SK-N-SH (cell line): Measurements from ENCODE around the gene CD300LB.

ENCODE experiments used
- CHD2 ChIP-seq: fragments of 150-350 bp; IDR thresholded peaks from 2 replicates; pipeline ENCODE4 v1.6.1; 2018; ENCODE audit warnings: low read length; ENCODE audit not compliant: partially characterized antibody
- ELF1 ChIP-seq: IDR thresholded peaks from 2 replicates; pipeline ENCODE4 v1.4.0; 2012
- FOXJ3 ChIP-seq: sonication (generic); formaldehyde crosslinking; IDR thresholded peaks from 2 replicates; pipeline ENCODE4 v1.5.1; 2020; ENCODE audit warnings: mild to moderate bottlenecking, missing genetic modification reagents
- MEF2A ChIP-seq: IDR thresholded peaks from 2 replicates; pipeline ENCODE4 v1.4.0; 2012; ENCODE audit warnings: low read depth, borderline replicate concordance
- RXRA ChIP-seq: IDR thresholded peaks from 2 replicates; pipeline ENCODE4 v1.4.0; 2012; ENCODE audit warnings: low read depth, mild to moderate bottlenecking, borderline replicate concordance
- YY1 ChIP-seq: IDR thresholded peaks from 2 replicates; pipeline ENCODE4 v1.4.0; 2012; ENCODE audit warnings: low read depth, mild to moderate bottlenecking
- TF ChIP-seq, protein P1 (sequence below): fragments of 200-600 bp; sonication (generic); IDR thresholded peaks from 2 replicates; pipeline ENCODE4 v1.6.1; 2017; ENCODE audit warnings: antibody characterized with exemption, mild to moderate bottlenecking, moderate library complexity
- TF ChIP-seq, protein P2 (sequence below): IDR thresholded peaks from 2 replicates; pipeline ENCODE4 v1.6.1; 2012; ENCODE audit warnings: mild to moderate bottlenecking, low read depth, low read length, moderate library complexity

DNA sequence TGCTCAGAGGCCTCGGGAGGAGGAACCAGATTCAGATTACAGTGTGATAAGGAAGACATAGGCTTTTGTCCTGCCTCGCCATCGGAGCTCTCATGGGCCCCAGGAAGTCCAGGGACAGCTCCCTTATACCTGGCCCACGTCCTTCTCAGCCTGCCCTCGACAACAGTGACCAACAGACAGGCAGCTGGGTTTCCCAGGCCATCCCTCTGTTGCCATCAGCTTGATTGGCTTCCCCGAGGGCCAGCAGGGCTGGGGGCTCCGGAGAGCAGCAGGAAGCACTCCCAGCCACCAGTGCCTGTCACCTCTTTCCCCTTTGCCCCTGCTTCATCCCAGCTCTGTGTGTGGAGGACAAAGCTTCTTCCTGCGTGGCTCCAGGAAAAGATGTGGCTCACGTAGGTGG is 47.2 kb downstream of the CD300LB start:
- TF ChIP-seq MEF2A (no peak), FOXJ3 (CRISPR knock-in tag) (no peak), YY1 (no peak), ELF1 (no peak), CHD2 (no peak), RXRA (no peak)
- TF ChIP-seq, protein P1, sequence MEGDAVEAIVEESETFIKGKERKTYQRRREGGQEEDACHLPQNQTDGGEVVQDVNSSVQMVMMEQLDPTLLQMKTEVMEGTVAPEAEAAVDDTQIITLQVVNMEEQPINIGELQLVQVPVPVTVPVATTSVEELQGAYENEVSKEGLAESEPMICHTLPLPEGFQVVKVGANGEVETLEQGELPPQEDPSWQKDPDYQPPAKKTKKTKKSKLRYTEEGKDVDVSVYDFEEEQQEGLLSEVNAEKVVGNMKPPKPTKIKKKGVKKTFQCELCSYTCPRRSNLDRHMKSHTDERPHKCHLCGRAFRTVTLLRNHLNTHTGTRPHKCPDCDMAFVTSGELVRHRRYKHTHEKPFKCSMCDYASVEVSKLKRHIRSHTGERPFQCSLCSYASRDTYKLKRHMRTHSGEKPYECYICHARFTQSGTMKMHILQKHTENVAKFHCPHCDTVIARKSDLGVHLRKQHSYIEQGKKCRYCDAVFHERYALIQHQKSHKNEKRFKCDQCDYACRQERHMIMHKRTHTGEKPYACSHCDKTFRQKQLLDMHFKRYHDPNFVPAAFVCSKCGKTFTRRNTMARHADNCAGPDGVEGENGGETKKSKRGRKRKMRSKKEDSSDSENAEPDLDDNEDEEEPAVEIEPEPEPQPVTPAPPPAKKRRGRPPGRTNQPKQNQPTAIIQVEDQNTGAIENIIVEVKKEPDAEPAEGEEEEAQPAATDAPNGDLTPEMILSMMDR: no peak
- TF ChIP-seq, protein P2, sequence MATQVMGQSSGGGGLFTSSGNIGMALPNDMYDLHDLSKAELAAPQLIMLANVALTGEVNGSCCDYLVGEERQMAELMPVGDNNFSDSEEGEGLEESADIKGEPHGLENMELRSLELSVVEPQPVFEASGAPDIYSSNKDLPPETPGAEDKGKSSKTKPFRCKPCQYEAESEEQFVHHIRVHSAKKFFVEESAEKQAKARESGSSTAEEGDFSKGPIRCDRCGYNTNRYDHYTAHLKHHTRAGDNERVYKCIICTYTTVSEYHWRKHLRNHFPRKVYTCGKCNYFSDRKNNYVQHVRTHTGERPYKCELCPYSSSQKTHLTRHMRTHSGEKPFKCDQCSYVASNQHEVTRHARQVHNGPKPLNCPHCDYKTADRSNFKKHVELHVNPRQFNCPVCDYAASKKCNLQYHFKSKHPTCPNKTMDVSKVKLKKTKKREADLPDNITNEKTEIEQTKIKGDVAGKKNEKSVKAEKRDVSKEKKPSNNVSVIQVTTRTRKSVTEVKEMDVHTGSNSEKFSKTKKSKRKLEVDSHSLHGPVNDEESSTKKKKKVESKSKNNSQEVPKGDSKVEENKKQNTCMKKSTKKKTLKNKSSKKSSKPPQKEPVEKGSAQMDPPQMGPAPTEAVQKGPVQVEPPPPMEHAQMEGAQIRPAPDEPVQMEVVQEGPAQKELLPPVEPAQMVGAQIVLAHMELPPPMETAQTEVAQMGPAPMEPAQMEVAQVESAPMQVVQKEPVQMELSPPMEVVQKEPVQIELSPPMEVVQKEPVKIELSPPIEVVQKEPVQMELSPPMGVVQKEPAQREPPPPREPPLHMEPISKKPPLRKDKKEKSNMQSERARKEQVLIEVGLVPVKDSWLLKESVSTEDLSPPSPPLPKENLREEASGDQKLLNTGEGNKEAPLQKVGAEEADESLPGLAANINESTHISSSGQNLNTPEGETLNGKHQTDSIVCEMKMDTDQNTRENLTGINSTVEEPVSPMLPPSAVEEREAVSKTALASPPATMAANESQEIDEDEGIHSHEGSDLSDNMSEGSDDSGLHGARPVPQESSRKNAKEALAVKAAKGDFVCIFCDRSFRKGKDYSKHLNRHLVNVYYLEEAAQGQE: no peak
